Loucy (cell line): ENCODE data around the gene EFHB.

Source experiments
- H2AFZ ChIP-seq: fragments of 200-600 bp; sonication (generic); 2 replicates; pipeline ENCODE4 v1.6.0; 2016; ENCODE audit warnings: antibody characterized with exemption, mild to moderate bottlenecking, low read length, moderate library complexity
- H3F3A ChIP-seq: fragments of 200-600 bp; 2 replicates; pipeline ENCODE4 v1.6.0; 2016; ENCODE audit warnings: antibody characterized with exemption, low read depth, mild to moderate bottlenecking
- H3K27me3 ChIP-seq: fragments of 200-600 bp; sonication (generic); 2 replicates; pipeline ENCODE4 v1.6.1; 2014; ENCODE audit warnings: low read length, mild to moderate bottlenecking; ENCODE audit not compliant: insufficient read depth, poor library complexity, severe bottlenecking
- H3K36me3 ChIP-seq: fragments of 200-600 bp; sonication (generic); 2 replicates; pipeline ENCODE4 v1.6.1; 2016; ENCODE audit warnings: low read length; ENCODE audit not compliant: insufficient read depth
- H3K4me1 ChIP-seq: fragments of 200-600 bp; sonication (generic); 2 replicates; pipeline ENCODE4 v1.5.1; 2014; ENCODE audit warnings: low read length, mild to moderate bottlenecking; ENCODE audit not compliant: insufficient read depth, poor library complexity, severe bottlenecking
- H3K4me2 ChIP-seq: fragments of 200-600 bp; sonication (generic); 2 replicates; pipeline ENCODE4 v1.6.0; 2014; ENCODE audit warnings: antibody characterized with exemption, low read length, low read depth, mild to moderate bottlenecking; ENCODE audit not compliant: poor library complexity, severe bottlenecking
- H3K4me3 ChIP-seq: fragments of 200-600 bp; sonication (generic); 2 replicates; pipeline ENCODE4 v1.5.1; 2014; ENCODE audit warnings: low read length, mild to moderate bottlenecking, mixed read lengths; ENCODE audit not compliant: poor library complexity, severe bottlenecking
- H3K79me2 ChIP-seq: fragments of 200-600 bp; sonication (generic); 2 replicates; pipeline ENCODE4 v1.6.1; 2014; ENCODE audit warnings: low read length; ENCODE audit not compliant: insufficient read depth
- H3K9ac ChIP-seq: fragments of 200-600 bp; sonication (generic); 2 replicates; pipeline ENCODE4 v1.6.0; 2014; ENCODE audit warnings: mild to moderate bottlenecking, low read depth, low read length, moderate library complexity; ENCODE audit not compliant: poor library complexity, severe bottlenecking
- H3K9me2 ChIP-seq: fragments of 200-600 bp; sonication (generic); replicated peaks from 2 replicates; pipeline ENCODE4 v1.6.1; 2016; ENCODE audit warnings: low read depth, low read length, mixed read lengths
- H3K9me3 ChIP-seq: fragments of 200-600 bp; sonication (generic); 2 replicates; pipeline ENCODE4 v1.6.1; 2014; ENCODE audit warnings: mild to moderate bottlenecking, antibody characterized with exemption, low read length, low read depth; ENCODE audit not compliant: insufficient read depth
- H4K20me1 ChIP-seq: fragments of 200-600 bp; sonication (generic); 2 replicates; pipeline ENCODE4 v1.6.0; 2014; ENCODE audit warnings: antibody characterized with exemption, low read length, mild to moderate bottlenecking; ENCODE audit not compliant: insufficient read depth, poor library complexity, severe bottlenecking
- EZH2phosphoT487 ChIP-seq: fragments of 200-600 bp; IDR thresholded peaks from 2 replicates; pipeline ENCODE4 v1.6.1; 2018; ENCODE audit warnings: antibody characterized with exemption, mild to moderate bottlenecking, moderate library complexity, borderline replicate concordance
- TF ChIP-seq, protein P1 (sequence below): fragments of 200-600 bp; sonication (generic); conservative IDR thresholded peaks from 2 replicates; pipeline ENCODE4 v1.5.1; 2014; ENCODE audit warnings: mild to moderate bottlenecking, antibody characterized with exemption, low read length

Gene EFHB, protein sequence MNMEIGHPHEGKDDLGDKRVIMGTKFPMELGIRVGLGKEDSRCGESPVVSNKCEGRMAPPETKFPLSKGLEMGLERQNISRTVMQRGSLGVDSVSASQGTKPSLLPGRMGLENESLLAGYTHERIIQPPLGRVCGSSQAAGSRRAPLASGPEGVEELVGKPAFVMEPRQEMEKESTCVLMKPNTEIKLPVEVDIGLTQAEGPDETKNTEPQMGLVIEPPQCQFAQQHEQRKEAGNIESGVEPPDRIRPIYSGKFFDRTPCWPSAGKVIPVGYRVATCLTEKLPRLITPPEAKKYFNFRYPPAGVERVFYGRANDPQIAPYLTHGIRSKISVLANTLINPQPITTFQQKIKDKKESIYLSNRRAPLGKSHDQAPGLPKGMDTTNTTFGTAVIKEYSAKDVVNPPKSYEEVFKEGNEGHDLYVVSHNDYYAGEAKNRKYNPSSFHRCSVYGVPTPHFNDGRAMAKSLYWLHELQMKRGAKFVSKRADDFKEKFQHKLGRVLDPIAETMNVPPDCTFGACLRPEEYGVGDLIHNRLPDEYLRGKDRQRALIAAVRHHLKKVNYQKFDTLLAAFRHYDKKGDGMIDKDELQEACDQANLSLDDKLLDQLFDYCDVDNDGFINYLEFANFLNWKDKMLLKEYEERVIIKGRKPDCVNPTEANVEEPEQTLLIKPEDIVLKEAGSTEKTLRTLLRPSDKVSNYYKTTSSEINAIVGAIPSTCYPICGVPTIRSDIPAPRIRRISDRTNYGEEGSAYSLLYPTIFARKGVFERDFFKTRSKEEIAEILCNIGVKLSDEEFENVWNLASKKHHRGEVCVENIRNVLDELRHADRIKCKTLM

DNA sequence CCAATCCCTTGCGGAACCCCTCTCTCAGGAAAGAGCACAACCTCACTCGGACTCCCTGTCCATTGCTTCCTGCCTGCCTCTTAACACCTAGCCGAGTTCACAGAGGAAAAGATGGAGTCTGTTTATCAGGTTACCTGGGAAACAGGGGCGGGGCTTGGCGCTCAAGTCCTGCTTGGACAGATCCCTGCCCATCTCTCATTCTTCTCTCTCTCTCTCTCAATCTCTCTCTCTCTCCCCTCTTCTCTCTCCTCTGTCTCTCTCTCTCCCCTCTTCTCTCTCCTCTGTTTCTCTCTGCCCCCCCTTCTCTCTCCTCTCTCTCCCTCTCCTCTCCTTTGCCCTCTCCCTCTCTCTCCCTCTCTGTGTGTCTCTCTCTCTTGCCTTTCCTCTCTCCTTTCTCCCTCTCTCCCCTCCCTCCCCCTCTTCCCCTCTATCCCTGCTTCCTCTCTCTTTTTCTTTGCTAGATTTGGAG lies at the start of gene EFHB:
TSS of gene EFHB (minus strand) at position 120 of the 469 bp plus-strand sequence. CDS start 199 bp downstream, outside the sequence.
- Histone ChIP-seq H3K36me3 (no peaks in the 10 kb centered on the region), H3K9me3 (no peaks in the 10 kb centered on the region), H3F3A (no peaks in the 10 kb centered on the region; the same call in 1 of the 2 replicates), H3K4me1 (peaks cover 36% of the 10 kb centered on the region), H3K27me3 (no peaks in the 10 kb centered on the region), H2AFZ (no peak within 1 kb of the TSS), H3K9me2 (no peaks in the 10 kb centered on the region), H3K4me3 (no peak within 1 kb of the TSS), H3K9ac (no peak within 1 kb of the TSS), H3K79me2 (no peaks in the 10 kb centered on the region), H3K4me2 (no peak within 1 kb of the TSS), H4K20me1 (no peaks in the 10 kb centered on the region)
- TF ChIP-seq, protein P1, sequence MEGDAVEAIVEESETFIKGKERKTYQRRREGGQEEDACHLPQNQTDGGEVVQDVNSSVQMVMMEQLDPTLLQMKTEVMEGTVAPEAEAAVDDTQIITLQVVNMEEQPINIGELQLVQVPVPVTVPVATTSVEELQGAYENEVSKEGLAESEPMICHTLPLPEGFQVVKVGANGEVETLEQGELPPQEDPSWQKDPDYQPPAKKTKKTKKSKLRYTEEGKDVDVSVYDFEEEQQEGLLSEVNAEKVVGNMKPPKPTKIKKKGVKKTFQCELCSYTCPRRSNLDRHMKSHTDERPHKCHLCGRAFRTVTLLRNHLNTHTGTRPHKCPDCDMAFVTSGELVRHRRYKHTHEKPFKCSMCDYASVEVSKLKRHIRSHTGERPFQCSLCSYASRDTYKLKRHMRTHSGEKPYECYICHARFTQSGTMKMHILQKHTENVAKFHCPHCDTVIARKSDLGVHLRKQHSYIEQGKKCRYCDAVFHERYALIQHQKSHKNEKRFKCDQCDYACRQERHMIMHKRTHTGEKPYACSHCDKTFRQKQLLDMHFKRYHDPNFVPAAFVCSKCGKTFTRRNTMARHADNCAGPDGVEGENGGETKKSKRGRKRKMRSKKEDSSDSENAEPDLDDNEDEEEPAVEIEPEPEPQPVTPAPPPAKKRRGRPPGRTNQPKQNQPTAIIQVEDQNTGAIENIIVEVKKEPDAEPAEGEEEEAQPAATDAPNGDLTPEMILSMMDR = no peak
- TF ChIP-seq EZH2phosphoT487 = no peak

DNA sequence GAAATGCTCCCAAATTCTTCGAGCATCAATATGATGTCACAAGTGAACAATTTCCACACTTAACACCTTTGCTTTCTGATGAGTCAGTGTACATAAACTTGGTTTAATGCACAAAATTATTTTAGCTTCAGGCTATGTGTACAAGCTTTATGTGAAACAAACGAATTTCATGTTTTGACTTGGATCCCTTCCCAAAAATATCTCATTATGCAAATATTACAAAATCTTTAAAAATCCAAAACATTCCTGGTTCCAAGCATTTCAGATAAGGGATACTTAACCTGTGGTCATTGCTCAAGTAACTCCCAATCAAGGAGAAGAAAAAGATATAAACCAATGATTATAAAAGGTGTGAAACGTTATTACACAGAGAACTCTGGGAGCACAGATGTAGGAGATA lies 38.0 kb upstream of the EFHB start:
- no peaks in the 10 kb centered on the region for H3K27me3 ChIP-seq
- H2AFZ ChIP-seq = no peak overlapping the region
- peaks cover 51% of the 10 kb centered on the region for H4K20me1 ChIP-seq
- H3K4me2 ChIP-seq = no peak overlapping the region
- no peak overlapping the region for H3K4me3 ChIP-seq
- H3K9me3 ChIP-seq = no peaks in the 10 kb centered on the region
- H3K9ac ChIP-seq = no peak overlapping the region
- H3F3A ChIP-seq = peaks cover 4% of the 10 kb centered on the region; the same call in 1 of the 2 replicates
- no peak for TF ChIP-seq EZH2phosphoT487
- TF ChIP-seq, protein P1 = no peak
- H3K4me1 ChIP-seq = peaks cover 10% of the 10 kb centered on the region
- peaks cover 70% of the 10 kb centered on the region for H3K79me2 ChIP-seq
- H3K9me2 ChIP-seq = no peaks in the 10 kb centered on the region
- peaks cover 33% of the 10 kb centered on the region for H3K36me3 ChIP-seq

DNA sequence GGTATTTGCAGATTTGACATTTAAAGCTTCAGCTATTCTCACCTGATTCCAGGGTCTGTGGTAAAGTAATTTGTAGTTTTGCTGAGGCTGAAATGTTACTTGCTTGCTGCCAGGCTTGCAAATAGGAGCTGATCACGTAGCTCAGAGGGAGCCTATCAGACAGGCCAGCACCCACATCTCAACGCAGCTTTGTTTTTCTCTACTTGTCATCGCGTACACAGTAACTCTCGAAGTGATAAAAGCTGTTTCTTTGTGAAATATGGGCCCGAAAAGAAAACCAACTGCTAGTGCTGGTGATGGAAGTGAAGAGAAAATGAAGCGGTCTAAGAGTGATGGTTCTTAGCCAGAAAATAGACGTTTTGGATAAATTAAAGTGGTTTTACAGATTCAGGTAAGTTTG lies 36.3 kb upstream of the EFHB start:
- Histone ChIP-seq H3K79me2 (peaks cover 87% of the 10 kb centered on the region), H4K20me1 (peaks cover 66% of the 10 kb centered on the region), H3K27me3 (no peaks in the 10 kb centered on the region), H3K4me3 (no peak overlapping the region), H3F3A (peaks cover 4% of the 10 kb centered on the region; the same call in 1 of the 2 replicates), H3K9me2 (no peaks in the 10 kb centered on the region), H3K4me1 (peaks cover 10% of the 10 kb centered on the region), H3K4me2 (no peak overlapping the region), H2AFZ (no peak overlapping the region), H3K9me3 (no peaks in the 10 kb centered on the region), H3K36me3 (peaks cover 23% of the 10 kb centered on the region), H3K9ac (no peak overlapping the region)
- TF ChIP-seq, protein P1 = no peak
- TF ChIP-seq EZH2phosphoT487 = no peak
